Trophoblast cell (in vitro differentiated cells and primary cell): ENCODE results near the gene SNX1.
"Not testable (repeated sequence)": the region's sequence is repeated elsewhere in the genome, so short reads cannot be mapped to it uniquely, and the experiment has no call there.

Source experiments
- DNase-seq, 2 donors: peaks; one replicate each; pipeline ENCODE4 v3.0.0-alpha.2; 2016
- H2AFZ ChIP-seq: 2 replicates; pipeline ENCODE4 v1.6.1; 2013; ENCODE audit warnings: low read length, moderate library complexity, mild to moderate bottlenecking; ENCODE audit not compliant: insufficient read depth, poor library complexity
- H2AK5ac ChIP-seq: 2 replicates; pipeline ENCODE4 v1.6.1; 2013; ENCODE audit warnings: mild to moderate bottlenecking, low read length
- H2BK120ac ChIP-seq: 2 replicates; pipeline ENCODE4 v1.6.1; 2013; ENCODE audit warnings: low read length, mild to moderate bottlenecking, moderate library complexity; ENCODE audit not compliant: insufficient read depth, poor library complexity
- H2BK12ac ChIP-seq: 2 replicates; pipeline ENCODE4 v1.6.1; 2013; ENCODE audit warnings: mild to moderate bottlenecking, low read length, moderate library complexity
- H2BK5ac ChIP-seq: 2 replicates; pipeline ENCODE4 v1.6.1; 2013; ENCODE audit warnings: low read length, low read depth, moderate library complexity, mild to moderate bottlenecking; ENCODE audit not compliant: poor library complexity
- H3K14ac ChIP-seq: 2 replicates; pipeline ENCODE4 v1.6.1; 2013; ENCODE audit warnings: mild to moderate bottlenecking, low read length
- H3K18ac ChIP-seq: 2 replicates; pipeline ENCODE4 v1.6.1; 2013; ENCODE audit warnings: mild to moderate bottlenecking, low read length
- H3K23ac ChIP-seq: 2 replicates; pipeline ENCODE4 v1.6.1; 2013; ENCODE audit warnings: low read length
- H3K27ac ChIP-seq: 2 replicates; pipeline ENCODE4 v1.5.1; 2013; ENCODE audit warnings: low read depth, mild to moderate bottlenecking, inconsistent platforms, low read length, moderate library complexity
- H3K27me3 ChIP-seq: 2 replicates; pipeline ENCODE4 v1.6.1; 2013; ENCODE audit warnings: inconsistent platforms, mild to moderate bottlenecking, low read length, moderate library complexity; ENCODE audit not compliant: insufficient read depth
- H3K36me3 ChIP-seq, 2 experiments: 1 replicate in 1 of 2; 2 replicates in 1 of 2; pipeline ENCODE4 v1.6.1; 2013; ENCODE audit warnings: low read length in 2 of 2, mild to moderate bottlenecking in 2 of 2, moderate library complexity in 1 of 2; ENCODE audit not compliant: insufficient read depth in 2 of 2, control insufficient read depth in 1 of 2
- H3K4ac ChIP-seq: 2 replicates; pipeline ENCODE4 v1.6.1; 2013; ENCODE audit warnings: low read depth, mild to moderate bottlenecking, low read length, moderate library complexity
- H3K4me1 ChIP-seq, 2 experiments: 1 replicate in 1 of 2; 2 replicates in 1 of 2; pipeline ENCODE4 v1.6.1; 2013; ENCODE audit warnings: low read length in 2 of 2, mild to moderate bottlenecking in 2 of 2, moderate library complexity in 1 of 2; ENCODE audit not compliant: insufficient read depth in 2 of 2, control insufficient read depth in 1 of 2
- H3K4me2 ChIP-seq: 2 replicates; pipeline ENCODE4 v1.6.1; 2013; ENCODE audit warnings: inconsistent platforms, mild to moderate bottlenecking, low read length, moderate library complexity
- H3K4me3 ChIP-seq: 2 replicates; pipeline ENCODE4 v1.5.1; 2013; ENCODE audit warnings: mild to moderate bottlenecking, low read depth, low read length, inconsistent platforms
- H3K79me1 ChIP-seq: one replicate; pipeline ENCODE4 v1.6.1; 2013; ENCODE audit warnings: low read length
- H3K79me2 ChIP-seq: 2 replicates; pipeline ENCODE4 v1.6.1; 2013; ENCODE audit warnings: low read length, mild to moderate bottlenecking; ENCODE audit not compliant: control insufficient read depth, insufficient read depth, poor library complexity
- H3K9ac ChIP-seq: 2 replicates; pipeline ENCODE4 v1.6.1; 2013; ENCODE audit warnings: mild to moderate bottlenecking, low read length
- H3K9me3 ChIP-seq: 2 replicates; pipeline ENCODE4 v1.6.1; 2013; ENCODE audit warnings: low read depth, mild to moderate bottlenecking, control low read depth, inconsistent platforms, low read length; ENCODE audit not compliant: insufficient read depth
- H4K12ac ChIP-seq: 2 replicates; pipeline ENCODE4 v1.6.1; 2013; ENCODE audit warnings: low read depth, mild to moderate bottlenecking, low read length, moderate library complexity
- H4K8ac ChIP-seq: 2 replicates; pipeline ENCODE4 v1.6.1; 2013; ENCODE audit warnings: low read depth, mild to moderate bottlenecking, low read length, moderate library complexity
- H4K91ac ChIP-seq: one replicate; pipeline ENCODE4 v1.6.1; 2013; ENCODE audit warnings: low read depth, mild to moderate bottlenecking, low read length, moderate library complexity
- WGBS: extraction: QIAGEN DNeasy Blood & Tissue Kit; methylation state at CpG from one replicate; pipeline ENCODE4 v1.1.7; 2013; ENCODE audit warnings: missing lambda C conversion rate; ENCODE audit not compliant: insufficient read length, insufficient coverage; ENCODE audit errors: extremely low coverage; 5-methylcytosine and 5-hydroxymethylcytosine counted together

SNX1 gene

GRCh38 chr15:64070965-64071851 lies 24.6 kb upstream of the SNX1 start:
- Histone ChIP-seq H3K18ac (no peak overlapping the region), H3K4ac (no peak overlapping the region), H4K12ac (no peak overlapping the region), H3K79me2 (no peaks in the 10 kb centered on the region), H2AFZ (no peak overlapping the region), H3K9me3 (no peaks in the 10 kb centered on the region), H3K9ac (no peak overlapping the region), H2BK5ac (no peak overlapping the region), H3K79me1 (no peaks in the 10 kb centered on the region), H3K27ac (no peak overlapping the region), H3K23ac (no peak overlapping the region), H2BK12ac (no peak overlapping the region), H2AK5ac (no peak overlapping the region), H3K14ac (no peak overlapping the region), H3K27me3 (no peaks in the 10 kb centered on the region), H4K8ac (no peak overlapping the region), H2BK120ac (no peak overlapping the region), H4K91ac (no peak overlapping the region), H3K4me3 (no peak overlapping the region), H3K36me3 (peaks cover 7 to 10% of the 10 kb centered on the region in 2 experiments), H3K4me2 (no peak overlapping the region), H3K4me1 (no peaks in the 10 kb centered on the region)
- peak; percentile 75 to 78 for DNase-seq
- no CpG with 5 or more reads among the region's 8 CpGs for WGBS

GRCh38 chr15:64071931-64072765 lies 23.6 kb upstream of the SNX1 start:
- no peak overlapping the region for H3K23ac ChIP-seq
- H3K18ac ChIP-seq, result no peak overlapping the region
- no peaks in the 10 kb centered on the region for H3K79me1 ChIP-seq
- H3K4me1 ChIP-seq, result no peaks in the 10 kb centered on the region
- H4K12ac ChIP-seq, result no peak overlapping the region
- H3K27me3 ChIP-seq, result no peaks in the 10 kb centered on the region
- no peak overlapping the region for H3K9ac ChIP-seq
- H2BK12ac ChIP-seq, result no peak overlapping the region
- no peaks in the 10 kb centered on the region for H3K79me2 ChIP-seq
- no peak overlapping the region for H2AFZ ChIP-seq
- peak in 1 of 2 donors; percentile 12 for DNase-seq
- no peak overlapping the region for H3K4ac ChIP-seq
- WGBS, result no CpG with 5 or more reads among the region's 4 CpGs
- peaks cover 7 to 10% of the 10 kb centered on the region in 2 experiments for H3K36me3 ChIP-seq
- H2BK120ac ChIP-seq, result no peak overlapping the region
- H3K14ac ChIP-seq, result no peak overlapping the region
- no peak overlapping the region for H4K91ac ChIP-seq
- H2AK5ac ChIP-seq, result no peak overlapping the region
- H3K9me3 ChIP-seq, result no peaks in the 10 kb centered on the region
- H3K4me2 ChIP-seq, result no peak overlapping the region
- H2BK5ac ChIP-seq, result no peak overlapping the region
- no peak overlapping the region for H3K27ac ChIP-seq
- H3K4me3 ChIP-seq, result no peak overlapping the region
- H4K8ac ChIP-seq, result no peak overlapping the region

- Histone ChIP-seq H3K9ac (no peak overlapping the region), H3K9me3 (no peaks in the 10 kb centered on the region), H2BK12ac (no peak overlapping the region), H3K4ac (no peak overlapping the region), H2AK5ac (no peak overlapping the region), H4K91ac (no peak overlapping the region), H3K23ac (no peak overlapping the region), H3K14ac (no peak overlapping the region), H4K8ac (no peak overlapping the region), H3K18ac (no peak overlapping the region), H2AFZ (no peak overlapping the region), H3K27me3 (no peaks in the 10 kb centered on the region), H3K36me3 (peaks cover 7 to 10% of the 10 kb centered on the region in 2 experiments), H2BK5ac (no peak overlapping the region), H3K4me1 (no peaks in the 10 kb centered on the region), H2BK120ac (no peak overlapping the region), H3K4me3 (no peak overlapping the region), H3K27ac (no peak overlapping the region), H4K12ac (no peak overlapping the region), H3K4me2 (no peak overlapping the region), H3K79me1 (no peaks in the 10 kb centered on the region), H3K79me2 (no peaks in the 10 kb centered on the region)
- no peak for DNase-seq
- WGBS, result no CpG with 5 or more reads among the region's 2 CpGs
These were observed 23.0 kb upstream of the SNX1 start for GRCh38 chr15:64072812-64073211.

- H2BK12ac ChIP-seq, H3K79me2 ChIP-seq, H2BK5ac ChIP-seq, H3K4me2 ChIP-seq, H3K23ac ChIP-seq, H3K4ac ChIP-seq, H3K14ac ChIP-seq, H3K27me3 ChIP-seq, H3K79me1 ChIP-seq, H2AK5ac ChIP-seq, H3K4me1 ChIP-seq, H4K12ac ChIP-seq, H2BK120ac ChIP-seq, H3K27ac ChIP-seq, DNase-seq, H2AFZ ChIP-seq, H4K8ac ChIP-seq, H4K91ac ChIP-seq, H3K9me3 ChIP-seq, H3K9ac ChIP-seq, H3K4me3 ChIP-seq, H3K18ac ChIP-seq: not testable (repeated sequence)
- no CpG with 5 or more reads among the region's 2 CpGs for WGBS
- peaks cover 7 to 10% of the 10 kb centered on the region in 2 experiments for H3K36me3 ChIP-seq
These were observed 22.3 kb upstream of the SNX1 start for GRCh38 chr15:64073496-64073895.
